GM19328 (cell line): ENCODE results near the gene PDE11A.

ENCODE experiments used
- ATAC-seq: cut with Tn5 transposase; IDR thresholded peaks from one replicate; pipeline ENCODE4 v1.9.1; 2021; ENCODE audit warnings: mild to moderate bottlenecking, moderate library complexity; ENCODE audit not compliant: unreplicated experiment

PDE11A gene

DNA sequence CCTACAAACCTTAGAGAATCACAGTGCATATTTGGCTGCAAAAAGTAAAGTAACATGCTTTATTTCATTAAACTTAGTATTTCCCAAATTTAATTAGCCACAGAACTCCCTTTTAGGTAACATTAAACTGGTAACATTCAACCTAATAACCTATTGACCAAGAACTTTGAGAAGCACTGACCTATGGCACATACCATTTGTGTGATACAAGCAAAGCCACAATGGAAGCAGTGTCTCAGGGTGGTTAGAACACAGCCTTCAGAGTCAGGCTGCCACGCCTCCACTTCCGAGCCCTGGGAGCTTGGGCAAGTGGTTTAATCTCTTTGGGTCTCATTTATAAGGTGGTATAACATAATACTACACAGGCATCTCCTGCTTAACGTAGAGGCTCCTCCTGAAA, 301.4 kb downstream of the PDE11A start:
- ATAC-seq = no peak

DNA sequence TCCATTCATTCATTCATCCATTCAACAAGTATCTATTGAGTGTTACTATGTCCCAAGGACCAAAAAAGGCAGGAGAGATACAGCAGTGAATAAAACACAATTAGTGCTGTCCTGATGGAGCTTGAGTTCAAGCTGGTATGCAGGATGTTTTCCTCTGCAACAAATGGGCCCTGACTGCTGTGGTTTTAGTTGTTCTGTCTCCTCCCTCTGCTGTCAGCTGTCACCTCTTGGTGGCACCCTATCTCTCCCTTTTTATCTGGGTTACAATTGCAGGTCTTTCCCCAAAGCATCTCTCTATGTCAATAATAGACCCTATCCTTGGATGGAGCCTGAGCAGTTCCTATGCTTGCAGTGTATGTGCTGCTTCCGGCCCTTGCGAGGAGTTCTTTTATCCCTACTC, 304.8 kb downstream of the PDE11A start:
- no peak for ATAC-seq

DNA sequence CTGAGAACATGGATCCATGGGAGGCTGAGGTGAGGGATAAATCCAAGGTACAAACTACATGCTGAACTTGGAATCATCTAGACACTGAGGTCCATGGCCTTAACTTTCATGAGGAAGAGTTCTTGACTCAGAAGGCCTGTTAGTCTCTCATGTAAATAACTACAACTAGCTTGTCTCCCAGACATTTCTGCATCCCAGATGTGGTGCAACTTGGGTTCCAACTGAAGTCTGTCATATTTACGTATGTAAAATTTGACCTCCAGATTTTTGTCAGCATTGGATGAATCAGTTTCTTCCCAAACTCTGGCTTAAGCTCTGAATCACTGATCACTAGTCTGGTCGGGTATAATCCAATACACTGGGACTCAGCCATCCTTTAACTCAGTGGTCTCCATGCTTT, 306.9 kb downstream of the PDE11A start:
- ATAC-seq = no peak

- ATAC-seq = peak; percentile 93
These were observed 308.9 kb downstream of the PDE11A start for GRCh38 chr2:177763531-177764265.

DNA sequence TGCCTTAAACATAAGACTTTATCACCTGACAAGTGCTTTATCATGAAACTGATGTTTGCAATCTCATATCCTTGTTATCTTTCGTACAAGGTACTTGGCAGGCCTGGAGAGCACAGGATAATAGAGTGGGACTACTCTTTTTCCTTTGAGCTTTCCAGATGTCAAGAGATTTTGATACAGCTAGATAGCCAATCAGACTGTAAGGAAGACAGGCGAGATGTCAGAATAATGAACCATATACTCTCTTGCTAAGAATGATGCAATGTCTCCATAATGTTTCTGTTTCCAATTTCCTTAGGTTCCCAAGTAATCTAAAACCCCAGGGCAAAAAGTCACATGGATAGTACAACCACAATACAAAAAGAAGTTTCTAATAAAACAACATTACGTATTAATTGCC, 313.1 kb downstream of the PDE11A start:
- ATAC-seq = no peak

GRCh38 chr2:177758591-177759371, 313.8 kb downstream of the PDE11A start:
- no peak for ATAC-seq

DNA sequence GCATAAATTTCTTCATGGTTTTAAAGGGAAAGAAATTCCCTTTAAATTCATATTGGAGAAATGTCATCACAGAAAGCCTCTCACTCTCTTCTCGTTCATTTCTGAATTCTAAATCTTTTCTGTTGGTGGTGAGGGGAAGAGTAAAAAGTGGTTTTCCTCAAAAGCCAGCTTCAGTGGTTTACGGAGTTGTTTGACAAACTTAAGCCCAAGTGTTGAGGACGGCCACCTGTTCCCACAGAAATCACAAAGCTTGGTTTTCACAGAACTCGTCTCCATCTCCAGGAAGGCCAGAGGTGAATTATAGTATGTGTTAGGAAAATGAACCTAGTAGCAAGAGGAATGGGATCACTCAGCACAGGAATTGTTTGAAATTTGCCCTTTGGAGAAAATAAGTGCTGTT, 316.2 kb downstream of the PDE11A start:
- ATAC-seq = no peak

- ATAC-seq = no peak
These were observed 318.1 kb downstream of the PDE11A start for GRCh38 chr2:177754492-177754873.

DNA sequence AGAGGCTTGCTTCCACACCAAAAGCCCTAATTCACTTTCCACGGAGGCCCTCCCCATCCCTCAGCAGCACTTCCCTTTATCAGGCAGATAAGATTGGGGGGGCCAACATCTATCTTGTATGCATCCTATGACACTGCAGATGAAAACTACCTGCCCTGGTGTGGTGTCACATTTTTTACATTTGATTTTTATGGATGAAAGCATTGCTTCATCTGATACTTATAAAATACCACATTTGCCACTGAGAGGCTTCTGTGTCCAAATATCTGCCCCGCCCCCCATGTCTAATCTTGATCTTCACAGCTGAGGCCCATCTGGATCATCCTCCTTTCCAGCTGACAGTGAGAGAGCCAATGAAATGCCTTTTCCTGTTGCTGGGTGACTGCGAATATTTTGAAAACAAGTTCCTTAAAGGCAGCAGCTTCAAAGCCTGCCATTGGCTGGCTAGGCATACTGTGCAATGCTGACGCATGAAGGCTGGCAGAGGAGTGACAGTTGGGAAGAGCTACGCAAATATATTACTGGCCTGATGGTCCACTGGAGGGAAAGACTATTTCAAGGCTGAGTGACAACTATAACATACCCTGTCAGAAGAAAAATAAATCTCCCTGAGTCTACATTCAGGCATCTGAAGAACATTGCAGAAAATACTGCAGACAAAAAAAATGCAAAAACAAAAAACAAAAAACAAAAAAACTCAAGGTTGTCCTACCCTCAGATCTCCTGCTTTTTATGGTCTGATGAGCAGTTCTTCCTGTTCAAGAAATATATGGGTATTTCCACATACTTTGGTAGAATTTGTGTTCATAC, 318.7 kb downstream of the PDE11A start:
- ATAC-seq = peak; percentile 51

DNA sequence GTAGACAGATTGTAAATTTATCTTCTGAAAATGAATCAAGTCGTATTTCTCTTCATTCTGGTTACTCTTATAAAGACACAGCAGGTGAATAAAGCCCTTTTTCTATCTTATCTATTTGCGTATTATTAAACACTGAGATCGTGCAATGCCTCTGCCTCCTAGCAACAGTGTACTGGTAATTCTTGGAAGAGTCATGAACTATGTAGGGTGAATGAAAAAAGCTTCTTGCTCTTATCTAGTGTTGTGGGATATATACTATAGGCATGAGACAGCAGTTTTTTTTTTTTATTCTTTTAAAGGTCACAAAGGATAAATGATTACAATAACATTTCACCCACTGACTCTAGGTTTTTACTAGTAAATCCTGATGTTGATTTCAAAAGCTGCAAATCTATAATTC, 324.2 kb downstream of the PDE11A start:
- no peak for ATAC-seq

DNA sequence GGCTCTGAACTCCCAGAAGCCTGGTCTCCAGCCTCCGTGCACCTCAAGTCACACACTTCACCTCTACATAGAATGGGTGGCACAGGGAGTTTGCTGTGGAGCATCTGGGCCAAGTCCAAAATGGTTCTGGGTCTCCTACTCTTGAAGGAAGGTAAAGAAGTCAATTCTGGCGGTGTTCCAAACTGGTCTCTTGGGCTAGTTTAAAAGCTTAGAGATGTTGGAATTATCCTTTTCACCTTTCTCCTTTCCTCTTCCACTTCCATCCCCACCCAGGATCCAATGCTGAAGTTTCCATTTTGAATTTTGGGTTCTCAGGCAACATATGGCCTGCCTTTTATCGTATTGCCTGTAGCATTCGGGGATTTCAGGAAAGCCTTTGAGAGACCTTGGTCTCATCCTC, 325.2 kb downstream of the PDE11A start:
- no peak for ATAC-seq

DNA sequence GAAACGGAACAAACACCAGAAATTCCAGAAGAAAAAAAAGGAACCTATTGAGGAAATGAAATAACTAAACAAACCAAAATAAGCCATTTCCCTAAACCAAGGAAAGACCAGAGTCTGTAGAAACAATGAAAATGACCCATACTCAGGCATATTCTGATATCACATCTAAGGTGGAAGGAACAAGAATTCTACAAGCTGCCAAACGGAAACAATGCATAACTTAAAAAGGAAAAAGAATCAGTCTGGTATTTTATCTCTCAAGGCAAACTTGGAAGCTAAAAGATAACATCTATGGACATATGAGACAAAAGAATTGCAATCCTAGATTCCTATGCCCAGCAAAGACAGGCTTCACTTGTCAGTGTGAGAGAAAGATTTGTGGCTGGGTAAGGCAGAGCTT, 326.2 kb downstream of the PDE11A start:
- no peak for ATAC-seq

DNA sequence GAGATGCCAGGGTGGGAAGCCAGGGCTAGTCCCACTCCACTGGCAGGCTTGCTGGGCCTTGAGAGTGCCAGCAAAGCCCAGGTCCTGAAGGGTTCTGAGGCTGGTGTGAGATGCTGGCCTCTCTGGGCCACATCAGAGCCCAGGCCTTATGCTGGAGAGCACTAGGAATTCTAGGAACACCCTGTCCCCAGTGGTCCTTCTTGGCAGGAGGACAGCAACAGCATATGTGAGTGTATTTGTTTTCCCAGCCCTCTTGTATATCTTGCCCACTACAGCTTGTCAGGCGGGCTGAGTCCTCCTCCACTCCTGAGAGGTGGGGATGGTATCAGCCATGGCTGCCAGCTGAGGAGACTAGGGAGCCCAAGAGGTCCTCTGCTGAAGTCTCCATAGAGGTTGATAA, 327.0 kb downstream of the PDE11A start:
- no peak for ATAC-seq

GRCh38 chr2:177742851-177743250, 329.7 kb downstream of the PDE11A start:
- no peak for ATAC-seq

DNA sequence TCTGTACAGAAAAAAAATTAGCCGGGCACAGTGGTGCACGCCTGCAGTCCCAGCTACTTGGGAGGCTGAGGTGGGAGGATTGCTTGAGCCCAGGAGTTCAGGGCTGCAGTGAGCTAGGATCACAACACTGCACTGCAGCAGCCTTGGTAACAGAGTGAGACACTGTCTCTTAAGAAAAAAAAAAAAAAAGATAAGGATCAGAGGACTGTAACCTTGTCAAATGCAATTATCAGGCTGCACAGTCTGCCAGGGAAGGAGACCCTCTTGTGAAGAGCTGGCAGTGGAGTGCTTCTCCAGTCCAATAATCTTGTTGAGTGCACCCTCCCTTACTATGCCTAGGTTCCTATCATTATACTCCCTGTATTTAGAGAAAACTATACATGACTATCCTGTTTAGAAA, 330.7 kb downstream of the PDE11A start:
- no peak for ATAC-seq

DNA sequence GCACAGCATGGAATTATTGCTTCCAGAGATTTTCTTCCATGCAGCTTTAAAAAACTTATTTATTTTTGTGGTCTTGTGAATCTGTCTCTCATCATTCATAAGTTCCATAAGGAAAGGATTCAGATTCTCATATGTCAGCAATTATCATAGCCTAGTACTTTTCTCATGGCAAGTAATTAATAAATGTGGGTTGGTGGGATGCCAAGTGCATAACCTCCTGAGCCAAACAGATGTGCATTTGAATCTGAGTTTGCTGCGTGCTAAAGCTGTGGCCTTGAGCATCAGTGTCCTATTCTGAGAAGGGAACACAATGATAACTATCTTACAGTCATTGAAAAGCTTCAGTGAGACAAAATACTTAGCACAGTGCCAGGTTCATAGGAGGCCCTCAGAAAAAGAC, 331.9 kb downstream of the PDE11A start:
- ATAC-seq = no peak

DNA sequence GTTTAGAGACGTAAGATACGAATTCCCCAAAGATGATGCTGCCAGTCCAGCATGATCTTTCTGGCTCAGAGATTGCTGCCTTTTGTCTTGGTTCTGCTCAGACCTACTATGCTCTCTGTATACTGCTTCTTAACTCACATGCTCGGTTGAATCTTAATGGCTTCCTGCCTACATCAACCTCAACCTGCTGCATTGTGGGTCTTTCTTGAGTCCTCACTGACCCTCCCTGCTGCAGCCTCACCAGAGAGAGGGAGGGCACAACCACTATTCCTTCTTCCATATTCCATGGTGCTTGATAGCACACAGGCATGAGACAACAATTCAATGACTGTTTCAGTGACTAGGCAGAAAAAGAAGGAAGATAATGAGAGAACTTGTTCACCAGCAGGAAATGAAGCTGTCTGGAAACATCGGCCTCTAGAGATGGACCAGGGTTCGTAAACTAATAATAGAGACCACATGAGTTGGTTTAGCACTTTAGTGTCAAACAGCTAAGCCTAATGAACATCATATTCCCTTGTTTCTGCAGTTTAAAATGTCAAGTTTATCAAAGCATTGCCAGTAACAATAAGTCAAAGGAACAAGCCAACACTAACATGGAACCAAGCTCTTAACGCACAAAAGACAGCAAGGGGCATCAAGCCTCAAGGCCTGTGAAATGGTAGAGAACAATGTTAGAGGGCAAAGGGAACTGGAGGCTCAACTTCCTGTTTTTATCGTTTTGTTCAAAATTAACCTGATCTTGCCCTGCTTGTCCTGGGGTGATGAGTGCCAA, 333.9 kb downstream of the PDE11A start:
- no peak for ATAC-seq

DNA sequence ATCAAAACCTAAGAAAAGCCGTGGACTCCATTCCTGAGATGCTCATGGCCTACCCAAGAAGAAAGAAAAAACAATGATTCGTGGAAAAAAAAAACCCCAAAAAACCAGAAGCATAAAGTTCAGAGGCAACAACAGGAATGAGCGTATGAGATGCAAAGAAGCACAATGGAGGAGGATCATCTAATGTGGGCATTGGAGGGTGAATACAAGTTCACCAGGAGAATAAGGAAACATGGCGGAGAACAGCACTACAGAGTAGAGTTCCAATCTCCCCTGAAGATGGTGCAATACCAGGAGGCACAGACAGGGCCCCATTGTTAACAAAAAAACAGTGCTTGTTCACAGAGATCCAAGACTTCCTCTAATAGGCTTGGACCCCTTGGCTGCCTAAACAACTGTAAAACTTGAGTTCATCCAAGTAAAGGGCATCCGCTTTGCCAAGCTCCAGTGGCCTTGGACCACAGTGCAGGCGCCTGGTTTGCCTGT, 337.2 kb downstream of the PDE11A start:
- ATAC-seq = no peak

DNA sequence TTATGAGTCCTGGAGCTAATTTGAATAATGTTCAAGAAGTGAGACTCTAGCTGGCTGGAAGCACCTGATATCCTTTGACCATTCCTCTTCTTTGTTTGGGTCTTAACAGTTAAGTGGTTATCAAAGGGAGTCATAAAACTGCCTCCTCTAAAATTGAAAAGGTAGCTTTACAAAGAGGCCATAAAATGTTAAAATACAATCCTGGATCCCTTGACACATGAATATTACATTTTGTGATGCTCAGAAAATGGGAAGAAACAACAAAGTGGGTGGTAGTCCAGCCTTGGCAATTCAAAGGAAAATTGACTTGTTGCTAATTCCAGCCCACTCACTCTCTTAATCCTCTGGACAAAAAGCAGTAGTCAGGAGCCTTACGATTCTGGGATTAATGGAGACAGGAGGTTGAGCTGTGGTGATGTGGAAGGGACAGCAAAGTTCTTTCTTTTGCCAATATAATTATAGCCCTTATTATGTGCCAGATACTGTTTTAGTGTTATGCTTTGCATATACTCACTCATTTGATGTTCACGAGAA, 339.2 kb downstream of the PDE11A start:
- ATAC-seq = no peak

- no peak for ATAC-seq
These were observed 341.2 kb downstream of the PDE11A start for GRCh38 chr2:177731384-177731783.

DNA sequence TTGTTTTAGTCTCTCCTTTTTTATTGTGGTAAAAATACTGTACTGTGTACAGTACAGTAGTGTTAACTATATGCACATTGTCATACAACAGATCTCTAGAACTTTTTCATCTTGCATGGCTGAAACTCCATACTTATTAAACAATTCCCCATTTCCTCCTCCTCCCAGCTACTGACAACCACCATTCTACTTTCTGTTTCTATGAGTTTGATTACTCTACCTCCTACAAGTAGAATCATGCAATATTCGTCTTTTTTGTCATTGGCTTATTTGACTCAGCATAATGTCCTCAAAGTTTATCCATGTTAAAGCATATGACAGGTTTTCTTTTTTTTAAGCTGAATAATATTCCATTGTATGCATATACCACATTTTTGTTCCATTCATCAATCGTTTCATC, 341.8 kb downstream of the PDE11A start:
- ATAC-seq = no peak
